SIG-M5 (cell line): ENCODE data around the gene AFF3.
"Not testable (repeated sequence)": the region's sequence is repeated elsewhere in the genome, so short reads cannot be mapped to it uniquely, and the experiment has no call there.

Experiments
- DNase-seq: peaks from one replicate; lab custom pipeline; 2025; lab: John Stamatoyannopoulos, UW

The AFF3 gene

GRCh38 chr2:99550368-99550767, 592.0 kb downstream of the AFF3 start:
- DNase-seq: no peak

DNA sequence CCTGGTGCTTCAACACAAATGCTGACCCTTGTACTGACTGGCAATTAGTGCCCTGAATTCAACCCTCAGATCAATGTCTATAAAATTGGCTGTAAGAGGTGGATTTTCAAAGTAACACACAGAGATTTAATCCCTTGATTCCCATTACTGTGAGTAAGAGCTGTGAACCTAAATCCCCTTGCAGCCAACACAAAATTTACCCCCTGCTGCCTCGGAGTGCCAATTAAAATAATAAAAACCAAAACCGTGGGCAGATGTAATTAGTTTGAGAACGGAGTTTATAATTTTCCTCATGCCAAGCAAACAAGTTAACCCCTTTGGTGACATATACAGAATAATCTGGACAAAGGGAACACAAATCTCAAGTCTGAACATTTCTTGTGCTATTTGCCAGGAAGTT, 596.8 kb downstream of the AFF3 start:
- DNase-seq: no peak

DNA sequence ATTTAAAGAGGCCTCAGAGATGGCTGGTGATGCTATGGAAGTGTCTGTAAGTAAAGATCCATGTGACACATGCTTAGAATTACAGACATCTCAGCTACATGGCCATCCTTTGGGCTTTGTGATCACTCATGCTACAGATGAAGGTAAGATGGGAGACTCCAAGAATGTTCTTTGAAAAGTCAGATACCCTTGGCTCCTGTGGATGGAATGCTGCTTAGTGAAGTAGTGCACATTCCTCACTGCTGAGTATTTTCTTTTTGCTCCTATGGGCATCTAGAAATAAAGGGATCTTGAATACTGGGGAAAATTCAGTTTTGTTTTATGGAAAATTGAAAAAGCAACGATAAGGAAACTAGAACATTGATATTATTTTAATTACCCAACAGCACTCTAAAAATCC, 597.3 kb downstream of the AFF3 start:
- no peak for DNase-seq

GRCh38 chr2:99544608-99545007, 597.8 kb downstream of the AFF3 start:
- DNase-seq: no peak

GRCh38 chr2:99543247-99543646, 599.1 kb downstream of the AFF3 start:
- no peak for DNase-seq

GRCh38 chr2:99537910-99538485, 604.4 kb downstream of the AFF3 start:
- DNase-seq: no peak

- no peak for DNase-seq
These were observed 618.3 kb downstream of the AFF3 start for GRCh38 chr2:99524056-99524455.

DNA sequence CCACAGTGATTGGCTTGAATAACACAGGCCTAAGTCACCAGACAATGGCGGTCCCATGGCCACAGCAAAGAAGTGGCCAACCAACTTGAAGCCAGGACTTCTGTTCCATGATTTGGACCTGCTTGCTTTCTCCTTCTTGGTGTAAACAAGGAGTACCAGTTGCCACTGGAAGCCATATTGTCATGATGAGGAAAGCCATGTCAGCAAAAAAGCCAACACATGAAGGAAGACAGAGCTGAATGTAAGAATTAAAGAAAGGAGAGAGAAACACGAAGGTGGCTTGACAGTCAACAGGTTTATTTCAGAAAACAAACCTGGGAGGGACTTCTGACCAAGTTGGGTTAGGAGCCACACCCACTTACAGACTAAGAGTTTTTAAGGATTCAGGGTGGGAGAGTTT, 620.2 kb downstream of the AFF3 start:
- DNase-seq: no peak

- no peak for DNase-seq
These were observed 621.6 kb downstream of the AFF3 start for GRCh38 chr2:99520813-99521212.

GRCh38 chr2:99520195-99520594, 622.2 kb downstream of the AFF3 start:
- DNase-seq: no peak

DNA sequence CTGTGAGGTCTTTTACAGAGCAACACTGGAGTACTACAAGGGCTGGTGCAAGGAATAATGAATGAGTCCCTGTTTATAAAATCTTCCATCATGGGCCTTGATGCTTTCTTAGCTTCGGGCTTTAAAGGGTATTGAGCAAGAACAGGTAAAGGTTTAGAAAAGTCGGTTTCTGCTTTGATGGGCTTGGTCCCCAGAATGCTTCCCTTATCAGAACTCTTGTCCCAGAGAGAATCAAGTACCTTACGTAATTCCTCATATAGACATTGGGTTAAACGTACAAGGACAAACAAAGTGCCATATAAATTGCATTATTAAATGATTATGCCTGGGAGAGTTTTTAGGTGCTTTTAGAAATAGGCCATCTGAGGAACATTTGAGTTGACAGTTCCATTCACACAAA, 628.0 kb downstream of the AFF3 start:
- DNase-seq: no peak

DNA sequence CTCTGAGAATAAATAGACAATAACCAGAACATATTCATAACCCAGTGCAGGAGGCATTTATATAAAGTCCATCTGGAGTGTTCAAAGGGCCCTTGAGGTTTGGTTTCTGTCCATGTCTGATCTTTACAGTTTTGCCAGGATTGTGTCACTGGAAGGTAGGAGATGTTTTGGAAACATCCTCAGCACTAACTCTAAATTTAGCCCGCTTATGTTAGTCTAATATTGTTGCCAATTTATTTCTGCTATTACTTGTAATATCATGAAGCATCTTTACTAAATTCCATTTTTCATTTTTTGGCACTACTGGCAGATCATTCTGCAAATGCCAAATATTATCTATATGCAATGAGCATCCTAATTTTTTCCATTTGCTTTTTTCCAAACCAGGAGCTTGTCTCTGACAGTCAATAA, 630.2 kb downstream of the AFF3 start:
- no peak for DNase-seq

DNA sequence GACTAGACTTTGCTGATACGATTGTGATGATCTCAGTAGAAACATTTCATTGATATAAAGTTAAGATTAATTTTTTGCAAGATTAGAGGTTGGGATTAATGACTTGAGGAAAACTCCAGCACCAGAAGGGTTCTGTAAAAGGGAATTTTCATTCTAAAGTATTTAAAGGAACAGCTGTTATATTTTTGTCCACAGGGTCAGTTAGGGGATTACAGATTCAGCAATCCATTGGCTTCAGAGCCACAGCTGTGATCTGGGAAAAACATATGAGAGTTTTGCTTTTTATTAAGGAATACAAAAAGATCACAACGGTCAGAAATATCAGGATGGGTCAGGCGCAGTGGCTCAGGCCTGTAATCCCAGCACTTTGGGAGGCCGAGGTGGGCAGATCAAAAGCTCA, 633.0 kb downstream of the AFF3 start:
- DNase-seq: no peak

GRCh38 chr2:99507937-99508818, 634.2 kb downstream of the AFF3 start:
- no peak for DNase-seq

- DNase-seq: no peak
These were observed 637.4 kb downstream of the AFF3 start for GRCh38 chr2:99504844-99505584.

DNA sequence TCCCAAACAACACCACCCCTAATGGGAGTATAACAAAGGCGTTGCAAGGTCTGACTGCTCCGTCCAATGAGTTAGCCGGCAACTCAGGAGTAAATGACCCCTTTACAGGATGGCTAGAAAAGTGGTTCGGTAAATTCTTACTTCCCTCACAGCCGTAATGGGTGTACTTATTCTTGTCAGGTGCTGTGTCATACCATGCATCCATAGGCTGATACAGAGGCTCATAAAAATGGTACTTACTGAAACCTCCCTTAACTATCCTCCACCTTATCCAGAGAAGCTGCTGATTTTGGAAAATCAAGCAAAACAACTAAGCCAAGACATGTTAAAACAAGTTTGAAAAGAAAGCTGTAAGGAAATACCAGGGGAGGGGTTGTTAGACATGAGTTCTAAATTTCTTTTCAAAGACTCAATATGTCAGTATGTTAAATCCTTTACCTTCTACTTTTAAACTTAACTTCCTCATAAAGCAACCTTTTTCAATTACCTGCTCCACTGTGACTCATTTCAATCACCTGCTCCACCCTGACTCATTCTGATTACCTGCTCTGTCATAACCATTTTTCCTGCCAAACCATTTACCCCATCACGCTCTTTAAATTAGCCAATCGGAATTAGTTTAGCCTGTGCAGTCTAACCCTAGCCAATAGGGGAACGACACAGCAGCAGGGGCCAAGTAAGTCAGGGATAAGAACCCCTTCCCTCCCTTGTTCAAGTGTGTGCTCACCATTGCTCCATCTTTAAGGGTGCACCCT, 638.6 kb downstream of the AFF3 start:
- not testable (repeated sequence) for DNase-seq

DNA sequence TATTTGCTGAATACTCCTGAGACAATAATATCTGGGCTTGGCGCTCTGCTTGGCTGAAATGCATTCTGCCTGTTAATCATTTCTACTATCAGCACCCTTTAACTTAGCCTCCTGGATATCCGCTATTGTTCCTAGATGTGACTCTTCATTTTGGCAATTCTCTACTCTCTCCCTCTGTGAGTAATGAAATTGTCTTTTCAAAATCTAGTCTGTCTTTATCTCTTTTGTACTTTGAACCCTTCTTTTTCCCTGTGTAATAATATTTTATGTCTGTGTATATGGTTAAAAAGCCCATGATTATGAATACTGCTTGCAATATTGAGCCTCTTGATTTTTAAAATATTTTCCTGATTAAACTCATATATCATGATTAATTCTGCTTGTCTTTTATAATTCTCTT, 646.4 kb downstream of the AFF3 start:
- DNase-seq: no peak
